Measurements from ENCODE around the gene CYP17A1.

Gene CYP17A1, protein sequence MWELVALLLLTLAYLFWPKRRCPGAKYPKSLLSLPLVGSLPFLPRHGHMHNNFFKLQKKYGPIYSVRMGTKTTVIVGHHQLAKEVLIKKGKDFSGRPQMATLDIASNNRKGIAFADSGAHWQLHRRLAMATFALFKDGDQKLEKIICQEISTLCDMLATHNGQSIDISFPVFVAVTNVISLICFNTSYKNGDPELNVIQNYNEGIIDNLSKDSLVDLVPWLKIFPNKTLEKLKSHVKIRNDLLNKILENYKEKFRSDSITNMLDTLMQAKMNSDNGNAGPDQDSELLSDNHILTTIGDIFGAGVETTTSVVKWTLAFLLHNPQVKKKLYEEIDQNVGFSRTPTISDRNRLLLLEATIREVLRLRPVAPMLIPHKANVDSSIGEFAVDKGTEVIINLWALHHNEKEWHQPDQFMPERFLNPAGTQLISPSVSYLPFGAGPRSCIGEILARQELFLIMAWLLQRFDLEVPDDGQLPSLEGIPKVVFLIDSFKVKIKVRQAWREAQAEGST

DNA sequence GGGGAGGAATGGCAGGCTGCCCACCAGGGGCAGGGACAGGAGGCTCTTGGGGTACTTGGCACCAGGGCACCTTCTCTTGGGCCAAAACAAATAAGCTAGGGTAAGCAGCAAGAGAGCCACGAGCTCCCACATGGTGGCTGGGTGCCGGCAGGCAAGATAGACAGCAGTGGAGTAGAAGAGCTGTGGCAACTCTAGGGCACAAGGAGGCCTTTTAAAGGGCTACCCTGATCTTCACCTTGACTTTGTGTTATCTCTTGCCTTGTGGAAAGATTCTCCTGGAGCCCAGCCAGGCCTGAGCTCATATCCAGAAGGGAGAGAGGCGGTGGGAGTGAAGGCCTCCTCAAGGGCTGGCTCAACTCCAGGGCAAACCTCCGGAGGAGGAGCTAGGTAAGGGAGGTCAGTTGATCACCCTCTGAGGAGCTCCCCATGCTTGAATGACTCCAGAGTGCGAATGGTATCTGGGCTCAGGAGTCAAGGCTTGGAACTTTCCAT, at the start of gene CYP17A1:
CYP17A1 (minus strand) TSS at position 184 of the 492 bp plus-strand sequence; CDS start at position 132, 52 bp downstream.
- H3K4me3 ChIP-seq (ENCODE audit: low read depth, low read length): no peak within 1 kb of the TSS
- H2AFZ ChIP-seq: peak within 1 kb of the TSS; percentile 72
- no peaks in the 10 kb centered on the region for H3K36me3 ChIP-seq (ENCODE audit: control insufficient read depth, insufficient read depth, low read length)
- H3K9ac ChIP-seq: peak within 1 kb of the TSS; percentile 24
- peaks cover 28% of the 10 kb centered on the region for H3K4me1 ChIP-seq
- H3K79me2 ChIP-seq: no peaks in the 10 kb centered on the region
- H3K9me3 ChIP-seq (ENCODE audit: control insufficient read depth, low read length): no peaks in the 10 kb centered on the region
- TF ChIP-seq, protein P1, sequence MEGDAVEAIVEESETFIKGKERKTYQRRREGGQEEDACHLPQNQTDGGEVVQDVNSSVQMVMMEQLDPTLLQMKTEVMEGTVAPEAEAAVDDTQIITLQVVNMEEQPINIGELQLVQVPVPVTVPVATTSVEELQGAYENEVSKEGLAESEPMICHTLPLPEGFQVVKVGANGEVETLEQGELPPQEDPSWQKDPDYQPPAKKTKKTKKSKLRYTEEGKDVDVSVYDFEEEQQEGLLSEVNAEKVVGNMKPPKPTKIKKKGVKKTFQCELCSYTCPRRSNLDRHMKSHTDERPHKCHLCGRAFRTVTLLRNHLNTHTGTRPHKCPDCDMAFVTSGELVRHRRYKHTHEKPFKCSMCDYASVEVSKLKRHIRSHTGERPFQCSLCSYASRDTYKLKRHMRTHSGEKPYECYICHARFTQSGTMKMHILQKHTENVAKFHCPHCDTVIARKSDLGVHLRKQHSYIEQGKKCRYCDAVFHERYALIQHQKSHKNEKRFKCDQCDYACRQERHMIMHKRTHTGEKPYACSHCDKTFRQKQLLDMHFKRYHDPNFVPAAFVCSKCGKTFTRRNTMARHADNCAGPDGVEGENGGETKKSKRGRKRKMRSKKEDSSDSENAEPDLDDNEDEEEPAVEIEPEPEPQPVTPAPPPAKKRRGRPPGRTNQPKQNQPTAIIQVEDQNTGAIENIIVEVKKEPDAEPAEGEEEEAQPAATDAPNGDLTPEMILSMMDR (IDR thresholded peaks at IDR 0.05): no peak
- no peaks in the 10 kb centered on the region for H3K27me3 ChIP-seq (ENCODE audit: control insufficient read depth, insufficient read depth, low read length)
- H3K27ac ChIP-seq: peak within 1 kb of the TSS; percentile 91
- peak within 1 kb of the TSS; percentile 7 for H3K4me2 ChIP-seq (ENCODE audit: low read length)

DNA sequence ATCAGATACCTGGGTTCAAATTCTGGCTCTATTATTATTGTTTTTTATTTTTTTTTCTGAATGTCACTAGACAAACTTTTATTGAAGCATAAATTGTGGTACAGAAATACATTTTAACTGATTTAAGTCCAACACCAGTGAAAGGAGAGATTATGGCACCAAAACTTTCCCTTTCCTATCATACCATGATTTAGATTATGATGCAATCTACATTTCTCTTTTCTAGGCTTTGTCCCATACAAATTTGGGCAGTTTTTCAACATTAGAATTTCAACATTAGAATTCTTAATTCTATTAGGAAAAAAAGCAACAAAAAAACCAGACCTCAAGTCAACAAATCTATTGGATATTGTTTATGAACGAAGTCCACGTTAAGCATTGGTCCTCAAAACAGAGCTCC, 43.0 kb upstream of the CYP17A1 start:
- Histone ChIP-seq H3K4me3 (ENCODE audit: low read depth, low read length) (no peak overlapping the region), H3K9me3 (ENCODE audit: control insufficient read depth, low read length) (no peaks in the 10 kb centered on the region), H3K36me3 (ENCODE audit: control insufficient read depth, insufficient read depth, low read length) (no peaks in the 10 kb centered on the region), H3K27me3 (ENCODE audit: control insufficient read depth, insufficient read depth, low read length) (no peaks in the 10 kb centered on the region), H3K79me2 (no peaks in the 10 kb centered on the region), H3K9ac (no peak overlapping the region), H2AFZ (no peak overlapping the region), H3K27ac (no peak overlapping the region), H3K4me2 (ENCODE audit: low read length) (no peak overlapping the region), H3K4me1 (peaks cover 5% of the 10 kb centered on the region)
- TF ChIP-seq, protein P1 (IDR thresholded peaks at IDR 0.05): no peak

DNA sequence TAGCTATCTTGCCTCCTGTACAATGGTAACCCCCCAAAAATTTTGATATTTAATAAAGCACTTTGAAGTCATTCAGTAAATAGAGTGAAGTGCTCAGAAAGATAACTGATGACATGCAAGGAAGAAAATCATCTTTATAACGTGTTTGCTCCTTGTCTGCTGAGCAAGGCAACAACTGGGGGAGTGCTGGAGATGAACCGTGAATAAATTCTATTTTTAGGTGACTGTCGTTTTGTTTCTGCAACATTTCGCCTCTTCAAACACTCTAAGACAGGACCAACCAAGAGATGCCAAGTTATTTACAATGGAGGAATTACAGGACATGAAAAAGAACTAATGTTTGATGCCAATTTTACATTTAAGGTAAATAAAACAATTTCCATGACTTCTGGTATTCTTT, 41.4 kb upstream of the CYP17A1 start:
- Histone ChIP-seq H3K4me3 (ENCODE audit: low read depth, low read length) (peak overlapping the region; percentile 1), H3K4me2 (ENCODE audit: low read length) (peak overlapping the region; percentile 52), H3K79me2 (no peaks in the 10 kb centered on the region), H3K27me3 (ENCODE audit: control insufficient read depth, insufficient read depth, low read length) (no peaks in the 10 kb centered on the region), H3K4me1 (peaks cover 5% of the 10 kb centered on the region), H3K9ac (no peak overlapping the region), H3K27ac (peak overlapping the region; percentile 77), H3K36me3 (ENCODE audit: control insufficient read depth, insufficient read depth, low read length) (no peaks in the 10 kb centered on the region), H2AFZ (peak overlapping the region; percentile 21), H3K9me3 (ENCODE audit: control insufficient read depth, low read length) (no peaks in the 10 kb centered on the region)
- TF ChIP-seq, protein P1 (IDR thresholded peaks at IDR 0.05): no peak

DNA sequence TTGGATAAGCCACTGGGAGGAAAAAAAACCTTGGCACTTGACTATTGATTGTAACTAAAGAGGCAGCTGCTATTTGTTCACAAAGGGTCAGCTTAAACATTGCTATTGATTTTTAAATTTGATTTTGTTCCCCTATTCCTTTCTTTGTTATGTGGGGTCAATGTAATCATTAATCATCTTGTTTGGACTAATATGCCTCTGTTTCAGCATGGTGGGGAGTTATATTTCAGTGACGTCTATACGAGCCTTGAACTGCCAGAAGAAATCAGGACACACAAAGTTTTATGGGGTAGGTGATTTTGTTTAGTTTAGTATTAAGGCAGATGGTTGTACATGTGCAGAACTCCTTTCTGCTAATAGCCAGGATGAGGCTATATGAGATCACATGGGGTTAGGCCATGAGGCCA, 39.5 kb upstream of the CYP17A1 start:
- Histone ChIP-seq H3K36me3 (ENCODE audit: control insufficient read depth, insufficient read depth, low read length) (no peaks in the 10 kb centered on the region), H3K79me2 (no peaks in the 10 kb centered on the region), H3K4me1 (peaks cover 5% of the 10 kb centered on the region), H3K27me3 (ENCODE audit: control insufficient read depth, insufficient read depth, low read length) (no peaks in the 10 kb centered on the region), H2AFZ (no peak overlapping the region), H3K4me3 (ENCODE audit: low read depth, low read length) (no peak overlapping the region), H3K4me2 (ENCODE audit: low read length) (no peak overlapping the region), H3K9ac (no peak overlapping the region), H3K9me3 (ENCODE audit: control insufficient read depth, low read length) (no peaks in the 10 kb centered on the region), H3K27ac (peak overlapping the region; percentile 2)
- TF ChIP-seq, protein P1 (IDR thresholded peaks at IDR 0.05): no peak
